HepG2 (cell line): ENCODE data around the gene EMC8. TPM values are rescaled to one million over a fixed set of nuclear protein-coding genes. Genes with fewer than 3 reads are reported as not detected.

Source experiments
- ATF4 ChIP-seq, 2 experiments: fragments of 450-650 bp in 1 of 2; sonication (generic) in 1 of 2; formaldehyde crosslinking; IDR thresholded peaks; 2 replicates each; pipeline versions ENCODE4 v1.5.0 to v1.8.0; 2020 to 2022; ENCODE audit warnings: mild to moderate bottlenecking in 1 of 2, missing genetic modification reagents in 1 of 2
- CENPT ChIP-seq: sonication (generic); formaldehyde crosslinking; IDR thresholded peaks from 2 replicates; pipeline ENCODE4 v1.8.0; 2022; ENCODE audit warnings: low read depth, mild to moderate bottlenecking, moderate library complexity, missing genetic modification reagents
- FOXJ3 ChIP-seq: sonication (generic); formaldehyde crosslinking; IDR thresholded peaks from 2 replicates; pipeline ENCODE4 v1.4.0; 2020; ENCODE audit warnings: missing genetic modification reagents, mild to moderate bottlenecking, borderline replicate concordance
- GATA4 ChIP-seq: sonication (generic); IDR thresholded peaks from 2 replicates; pipeline ENCODE4 v1.6.1; 2016; ENCODE audit warnings: antibody characterized with exemption, low read depth, borderline replicate concordance
- HNRNPK ChIP-seq: fragments of 200-400 bp; formaldehyde crosslinking; IDR thresholded peaks from 2 replicates; pipeline ENCODE4 v1.6.1; 2018; ENCODE audit warnings: low read length, low read depth, moderate library complexity, mild to moderate bottlenecking; ENCODE audit not compliant: poor library complexity, severe bottlenecking
- HOXA3 ChIP-seq: sonication (generic); formaldehyde crosslinking; IDR thresholded peaks from 2 replicates; pipeline ENCODE4 v1.5.0; 2020; ENCODE audit warnings: missing genetic modification reagents
- MXD1 ChIP-seq: sonication (generic); formaldehyde crosslinking; IDR thresholded peaks from 2 replicates; pipeline ENCODE4 v1.4.0; 2020; ENCODE audit warnings: mild to moderate bottlenecking, missing genetic modification reagents
- SALL2 ChIP-seq: sonication (generic); formaldehyde crosslinking; IDR thresholded peaks from 2 replicates; pipeline ENCODE4 v1.8.1; 2023; ENCODE audit warnings: mild to moderate bottlenecking, missing genetic modification reagents, inconsistent platforms
- SSRP1 ChIP-seq: IDR thresholded peaks from 2 replicates; pipeline ENCODE4 v1.6.1; 2016; ENCODE audit warnings: control low read depth
- TBX2 ChIP-seq: sonication (generic); formaldehyde crosslinking; IDR thresholded peaks from 2 replicates; pipeline ENCODE4 v1.5.0; 2020; ENCODE audit warnings: missing genetic modification reagents, mild to moderate bottlenecking, borderline replicate concordance
- WIZ ChIP-seq: sonication (generic); formaldehyde crosslinking; IDR thresholded peaks from 2 replicates; pipeline ENCODE4 v1.5.1; 2020; ENCODE audit warnings: mild to moderate bottlenecking, missing genetic modification reagents
- ZBTB25 ChIP-seq: IDR thresholded peaks from 2 replicates; pipeline ENCODE4 v1.6.1; 2018; ENCODE audit warnings: missing genetic modification reagents
- ZBTB42 ChIP-seq: sonication (generic); formaldehyde crosslinking; IDR thresholded peaks from 2 replicates; pipeline ENCODE4 v1.5.0; 2020; ENCODE audit warnings: mild to moderate bottlenecking, missing genetic modification reagents
- ZBTB43 ChIP-seq: sonication (generic); formaldehyde crosslinking; conservative IDR thresholded peaks from 2 replicates; pipeline ENCODE4 v1.4.0; 2020; ENCODE audit warnings: missing genetic modification reagents
- ZNF296 ChIP-seq: sonication (generic); formaldehyde crosslinking; conservative IDR thresholded peaks from 2 replicates; pipeline ENCODE4 v1.5.0; 2020; ENCODE audit warnings: mild to moderate bottlenecking, missing genetic modification reagents
- ZNF354B ChIP-seq: sonication (generic); formaldehyde crosslinking; IDR thresholded peaks from 2 replicates; pipeline ENCODE4 v1.8.0; 2022; ENCODE audit warnings: mild to moderate bottlenecking, missing genetic modification reagents
- ZNF431 ChIP-seq: sonication (generic); formaldehyde crosslinking; IDR thresholded peaks from 2 replicates; pipeline ENCODE4 v1.9.0; 2022; ENCODE audit warnings: missing genetic modification reagents, low read depth, mild to moderate bottlenecking, borderline replicate concordance
- ZNF543 ChIP-seq: sonication (generic); formaldehyde crosslinking; IDR thresholded peaks from 2 replicates; pipeline ENCODE4 v1.4.0; 2020; ENCODE audit warnings: mild to moderate bottlenecking, missing genetic modification reagents
- ZNF687 ChIP-seq: sonication (generic); formaldehyde crosslinking; IDR thresholded peaks from 2 replicates; pipeline ENCODE4 v1.5.1; 2020; ENCODE audit warnings: mild to moderate bottlenecking, missing genetic modification reagents, moderate library complexity
- ZNF724P ChIP-seq: sonication (generic); formaldehyde crosslinking; IDR thresholded peaks from 2 replicates; pipeline ENCODE4 v1.8.0; 2022; ENCODE audit warnings: missing genetic modification reagents, borderline replicate concordance
- polyA plus RNA-seq, 8 experiments: library from polyadenylated mRNA; depleted of rRNA in 3 of 8; stranded (reverse) in 7 of 8; unstranded in 1 of 8; fragments of >200 nt; fragmentation: Illumina TruSeq in 4 of 8; extraction: Trizol in 4 of 8; gene quantifications; 2 replicates each; pipeline versions ENCODE4 v1.2.1 to v1.2.3, GENCODE V29; 2011 to 2016; ENCODE audit warnings: low read depth in 4 of 8, missing spikeins in 1 of 8, mixed read lengths in 1 of 8; ENCODE audit not compliant: insufficient read depth in 1 of 8
- total RNA-seq, 5 experiments: library from RNA; depleted of rRNA; stranded (reverse); fragments of >200 nt; fragmentation: Illumina TruSeq; extraction: Trizol; gene quantifications; 2 replicates each; pipeline ENCODE4 v1.2.3, GENCODE V29; 2016; ENCODE audit warnings: low read depth in 1 of 5
- TF ChIP-seq, protein P1 (sequence below): sonication (generic); formaldehyde crosslinking; IDR thresholded peaks from 2 replicates; pipeline ENCODE4 v1.4.0; 2020; ENCODE audit warnings: missing genetic modification reagents

EMC8 gene
- total and polyA plus RNA-seq, 2 of the 13 experiments (the other 11 are each of a cell fraction or from before 2014, with no cell fraction given), result 55.0 to 76.0 TPM

- TF ChIP-seq ZBTB43 (no peak), SALL2 (no peak), GATA4 (no peak; the same call in 1 of the 2 replicates), WIZ (CRISPR knock-in tag) (no peak), ZNF431 (CRISPR knock-in tag) (no peak), HOXA3 (no peak), SSRP1 (CRISPR knock-in tag) (no peak), ZNF296 (no peak), HNRNPK (no peak), CENPT (CRISPR knock-in tag) (no peak), FOXJ3 (CRISPR knock-in tag) (0 out of 2 replicates have a peak, but pooled peaks have one; percentile 32), MXD1 (CRISPR knock-in tag) (no peak), ATF4 (CRISPR knock-in tag; IDR thresholded peaks at IDR 0.05) (no peak), ZNF724P (CRISPR knock-in tag) (no peak), ZNF543 (CRISPR knock-in tag) (no peak), ZBTB25 (CRISPR knock-in tag) (peak; percentile 23; the same call in 1 of the 2 replicates), TBX2 (CRISPR knock-in tag) (peak; percentile 60; the same call in 1 of the 2 replicates), ZNF687 (CRISPR knock-in tag) (no peak), ZNF354B (CRISPR knock-in tag) (no peak), ZBTB42 (no peak)
- TF ChIP-seq, protein P1, sequence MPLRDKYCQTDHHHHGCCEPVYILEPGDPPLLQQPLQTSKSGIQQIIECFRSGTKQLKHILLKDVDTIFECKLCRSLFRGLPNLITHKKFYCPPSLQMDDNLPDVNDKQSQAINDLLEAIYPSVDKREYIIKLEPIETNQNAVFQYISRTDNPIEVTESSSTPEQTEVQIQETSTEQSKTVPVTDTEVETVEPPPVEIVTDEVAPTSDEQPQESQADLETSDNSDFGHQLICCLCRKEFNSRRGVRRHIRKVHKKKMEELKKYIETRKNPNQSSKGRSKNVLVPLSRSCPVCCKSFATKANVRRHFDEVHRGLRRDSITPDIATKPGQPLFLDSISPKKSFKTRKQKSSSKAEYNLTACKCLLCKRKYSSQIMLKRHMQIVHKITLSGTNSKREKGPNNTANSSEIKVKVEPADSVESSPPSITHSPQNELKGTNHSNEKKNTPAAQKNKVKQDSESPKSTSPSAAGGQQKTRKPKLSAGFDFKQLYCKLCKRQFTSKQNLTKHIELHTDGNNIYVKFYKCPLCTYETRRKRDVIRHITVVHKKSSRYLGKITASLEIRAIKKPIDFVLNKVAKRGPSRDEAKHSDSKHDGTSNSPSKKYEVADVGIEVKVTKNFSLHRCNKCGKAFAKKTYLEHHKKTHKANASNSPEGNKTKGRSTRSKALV (CRISPR knock-in tag), result no peak
These were observed 45.4 kb upstream of the EMC8 start (continued) for GRCh38 chr16:85844786-85845185.
